GM13977 (cell line): ENCODE results near the gene SSTR5.
"Not testable (repeated sequence)": the region's sequence is repeated elsewhere in the genome, so short reads cannot be mapped to it uniquely, and the experiment has no call there.

ENCODE experiments used
- DNase-seq: peaks from one replicate; pipeline ENCODE4 v3.0.0; 2012; ENCODE audit warnings: low spot score
- in situ Hi-C: fragments of 300-500 bp; cut with MboI; formaldehyde crosslinking; loops from one replicate; pipeline ENCODE4 v1.12.0; 2022; ENCODE audit warnings: low sequenced_read_pairs, low pct_unique_long_range_greater_than_20kb, mixed read lengths, inconsistent platforms; ENCODE audit not compliant: unreplicated experiment
- TF ChIP-seq, protein P1 (sequence below): IDR thresholded peaks from 2 replicates; pipeline ENCODE4 v1.5.1; 2012; ENCODE audit warnings: mild to moderate bottlenecking, control low read depth; ENCODE audit not compliant: insufficient read depth; ENCODE audit errors: extremely low read depth, missing control alignments

Gene SSTR5

DNA sequence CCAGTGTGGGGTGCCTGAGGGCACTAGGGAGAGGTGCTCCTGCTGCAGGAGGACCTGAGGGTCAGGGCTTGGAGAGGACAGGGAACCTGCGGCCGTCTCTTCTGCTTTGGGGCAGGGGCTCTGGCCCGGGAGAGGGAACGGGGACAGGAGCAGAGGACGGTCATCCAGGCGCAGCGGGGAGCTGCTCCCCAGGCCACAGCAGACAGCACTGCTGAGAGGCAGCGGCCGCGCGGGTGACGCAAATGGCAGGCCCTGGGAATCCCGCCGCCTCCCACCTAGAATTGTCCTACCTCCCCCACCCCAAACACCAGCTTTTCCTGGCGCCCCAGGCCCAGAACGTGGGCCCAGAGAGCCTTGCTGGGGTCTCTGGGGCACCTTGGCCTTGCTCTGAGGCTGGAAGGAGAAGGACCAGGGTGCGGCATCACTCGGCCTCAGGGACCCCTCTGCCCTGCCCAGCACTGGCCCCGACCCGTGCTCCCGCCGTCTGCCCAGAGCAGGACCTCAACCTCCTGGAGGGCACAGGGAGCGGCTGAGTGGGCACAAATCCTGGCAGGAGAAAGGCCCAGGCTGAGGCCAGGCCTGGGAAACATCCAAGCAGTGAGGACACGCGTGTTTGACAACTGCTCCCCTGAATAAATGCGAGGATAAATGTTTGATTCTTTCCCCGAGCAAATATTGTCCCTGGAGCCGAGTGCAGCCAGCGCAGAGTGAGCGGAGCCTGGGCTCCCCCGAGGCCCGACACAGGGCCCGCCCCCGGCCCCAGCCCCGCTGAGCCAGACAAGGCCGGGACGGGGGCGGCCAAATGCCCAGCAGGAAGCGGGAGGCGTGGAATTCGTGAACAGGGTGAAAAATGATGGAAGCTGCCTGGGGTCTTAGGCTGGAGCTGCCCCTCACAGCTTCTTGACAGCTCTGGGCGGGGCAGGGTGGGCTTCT lies 8.5 kb downstream of the SSTR5 start:
- no peak for DNase-seq
- in situ Hi-C loops = no loop called here
- TF ChIP-seq, protein P1, sequence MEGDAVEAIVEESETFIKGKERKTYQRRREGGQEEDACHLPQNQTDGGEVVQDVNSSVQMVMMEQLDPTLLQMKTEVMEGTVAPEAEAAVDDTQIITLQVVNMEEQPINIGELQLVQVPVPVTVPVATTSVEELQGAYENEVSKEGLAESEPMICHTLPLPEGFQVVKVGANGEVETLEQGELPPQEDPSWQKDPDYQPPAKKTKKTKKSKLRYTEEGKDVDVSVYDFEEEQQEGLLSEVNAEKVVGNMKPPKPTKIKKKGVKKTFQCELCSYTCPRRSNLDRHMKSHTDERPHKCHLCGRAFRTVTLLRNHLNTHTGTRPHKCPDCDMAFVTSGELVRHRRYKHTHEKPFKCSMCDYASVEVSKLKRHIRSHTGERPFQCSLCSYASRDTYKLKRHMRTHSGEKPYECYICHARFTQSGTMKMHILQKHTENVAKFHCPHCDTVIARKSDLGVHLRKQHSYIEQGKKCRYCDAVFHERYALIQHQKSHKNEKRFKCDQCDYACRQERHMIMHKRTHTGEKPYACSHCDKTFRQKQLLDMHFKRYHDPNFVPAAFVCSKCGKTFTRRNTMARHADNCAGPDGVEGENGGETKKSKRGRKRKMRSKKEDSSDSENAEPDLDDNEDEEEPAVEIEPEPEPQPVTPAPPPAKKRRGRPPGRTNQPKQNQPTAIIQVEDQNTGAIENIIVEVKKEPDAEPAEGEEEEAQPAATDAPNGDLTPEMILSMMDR = no peak

DNA sequence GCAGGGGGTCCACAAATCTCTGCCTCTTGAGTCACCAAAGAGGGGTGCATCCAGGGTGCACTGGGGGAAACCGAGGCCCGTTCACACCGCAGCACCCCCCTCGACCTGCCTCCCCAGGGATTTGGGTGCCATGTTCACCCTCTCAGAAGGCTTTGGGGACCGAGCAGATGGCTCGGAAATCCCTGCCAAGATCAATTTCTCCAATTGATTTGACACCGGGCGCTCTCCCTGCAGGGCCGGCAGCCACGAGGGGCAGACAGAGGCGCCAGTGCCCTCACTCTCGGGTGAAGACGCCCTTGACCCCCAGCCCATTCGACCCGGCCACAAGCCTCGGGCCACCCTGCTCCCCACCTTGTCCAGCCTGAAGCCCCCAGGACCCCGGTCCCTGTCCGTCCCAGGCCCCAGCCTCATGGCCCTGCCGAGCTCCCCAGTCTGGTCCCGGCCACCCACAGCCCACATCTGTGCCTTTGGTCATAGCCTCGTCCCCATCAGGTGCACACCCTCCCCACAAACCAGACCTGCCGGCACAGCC lies 9.3 kb downstream of the SSTR5 start:
- in situ Hi-C loops = no loop called here
- no peak for DNase-seq
- TF ChIP-seq, protein P1 = no peak

DNA sequence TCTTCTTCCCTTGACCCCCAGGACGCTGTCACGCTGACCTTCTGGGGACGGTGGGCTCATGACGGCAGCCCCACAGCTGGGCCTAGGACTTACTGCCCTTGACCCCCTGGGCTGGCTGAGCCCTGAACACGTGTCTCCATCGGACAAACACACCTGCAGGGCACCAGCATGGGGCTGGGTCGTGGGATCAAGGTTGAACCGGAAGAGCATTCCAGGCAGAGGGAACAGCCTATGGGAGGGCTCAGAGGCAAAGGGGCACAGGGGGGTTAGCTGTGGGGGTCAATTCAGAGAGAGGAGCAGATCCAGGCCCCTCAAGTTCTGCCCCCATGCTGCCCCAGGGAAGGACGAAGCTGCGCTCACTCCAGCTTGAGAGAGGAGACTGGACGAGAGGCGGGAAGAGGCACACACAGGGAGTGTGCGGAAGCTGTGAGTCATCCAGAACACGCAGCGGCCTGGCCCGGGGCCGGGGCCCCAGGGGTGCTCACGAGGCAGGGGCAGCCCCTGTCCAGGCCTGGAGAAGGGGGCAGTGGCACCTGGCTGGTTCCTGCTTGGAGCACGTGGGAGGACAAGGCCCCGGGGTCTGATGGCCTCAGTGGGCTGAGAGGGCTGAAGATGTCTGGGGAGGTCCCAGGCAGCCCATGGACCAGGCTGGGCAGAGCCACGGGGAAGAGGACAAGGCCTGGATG lies 9.9 kb downstream of the SSTR5 start:
- TF ChIP-seq, protein P1 = no peak
- in situ Hi-C loops = no loop called here
- no peak for DNase-seq

DNA sequence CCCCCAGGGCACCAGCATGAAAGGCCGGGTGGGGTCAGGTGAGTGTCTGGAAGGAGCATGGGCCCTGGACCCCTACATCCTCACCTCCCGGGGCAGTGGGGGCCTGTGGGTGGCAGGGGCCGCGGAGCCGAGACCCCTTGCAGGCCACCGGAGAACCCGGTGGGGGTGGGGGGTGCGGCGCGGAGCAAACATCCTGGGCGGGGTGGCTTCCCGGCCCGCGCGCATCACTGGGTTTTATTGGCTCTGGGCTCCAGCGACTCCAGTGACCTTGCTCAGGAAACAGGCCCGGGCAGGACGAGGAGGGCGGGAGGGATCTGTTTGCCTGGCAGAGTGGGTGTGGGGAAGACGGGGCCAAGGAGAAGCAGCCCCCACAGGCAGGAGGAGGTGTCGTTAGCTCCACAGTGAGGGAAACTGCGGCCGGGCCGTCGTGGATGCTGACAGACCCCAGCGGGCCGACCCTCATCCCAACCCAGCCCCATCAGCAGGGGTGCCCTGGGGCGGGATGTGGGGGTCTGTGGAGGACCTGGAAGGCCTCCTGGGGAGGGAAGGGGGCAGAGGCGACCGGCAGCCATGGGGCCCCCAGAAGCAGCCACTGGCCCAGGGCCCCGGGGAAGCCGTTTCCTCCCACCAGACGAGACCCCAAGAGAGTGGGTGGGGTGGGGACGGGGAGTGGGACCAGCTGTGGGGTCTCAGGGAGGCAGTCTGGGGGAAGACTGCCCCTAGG lies 10.6 kb downstream of the SSTR5 start:
- DNase-seq = no peak
- in situ Hi-C loops = no loop called here
- TF ChIP-seq, protein P1 = no peak

DNA sequence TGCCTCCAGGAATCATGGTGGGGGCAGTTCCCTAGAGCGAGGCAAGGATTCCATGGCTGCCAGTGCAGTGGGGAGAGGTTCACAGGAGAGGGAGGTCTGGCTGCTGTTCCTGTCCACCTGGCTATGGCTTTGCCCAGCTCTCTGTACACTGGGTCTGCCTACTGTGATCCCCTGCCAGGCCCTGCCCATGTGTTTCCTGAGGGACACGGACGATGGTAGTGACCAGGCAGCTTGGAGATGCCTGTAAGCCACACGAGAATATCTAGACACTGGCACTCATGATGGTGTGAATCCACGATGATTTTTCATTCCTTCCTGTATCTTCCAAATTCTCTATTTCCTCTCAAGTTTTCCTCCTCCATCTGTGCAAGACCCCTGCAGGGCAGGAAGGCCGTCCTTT lies 12.4 kb downstream of the SSTR5 start:
- in situ Hi-C loops = no loop called here
- no peak for DNase-seq
- TF ChIP-seq, protein P1 = no peak

DNA sequence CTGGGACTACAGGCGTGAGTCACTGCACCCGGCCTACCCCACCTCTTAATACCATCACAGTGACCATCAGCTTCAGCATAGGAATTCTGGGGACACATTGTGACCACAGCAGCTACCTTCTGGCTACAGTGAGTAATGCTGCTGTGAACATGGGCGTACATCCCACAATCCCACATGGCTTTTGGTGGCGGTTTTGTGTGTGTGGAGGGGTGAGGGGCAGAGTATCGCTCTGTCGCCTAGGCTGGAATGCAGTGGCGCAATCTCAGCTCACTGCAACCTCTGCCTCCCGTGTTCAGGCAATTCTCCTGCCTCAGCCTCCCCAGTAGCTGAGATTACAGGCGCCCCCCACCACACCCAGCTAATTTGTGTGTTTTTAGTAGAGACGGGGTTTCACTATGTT lies 13.9 kb downstream of the SSTR5 start:
- in situ Hi-C loops, DNase-seq: not testable (repeated sequence)
